IMR-90 (cell line): ENCODE measurements around the gene VASN. TPM values are rescaled to one million over a fixed set of nuclear protein-coding genes. Genes with fewer than 3 reads are reported as not detected.
A peak's percentile ranks its signal among the peaks of the same experiment; 100 is the strongest.

Source experiments
- ATAC-seq: fragments of 200-7000 bp; cut with Tn5 transposase; 2 replicates; pipeline ENCODE4 v1.9.1; 2020; ENCODE audit warnings: low read depth, mild to moderate bottlenecking, moderate library complexity
- BruUV-seq: library from RNA; stranded (reverse); fragments of 400-500 nt; replicated peaks from 2 replicates; lab custom pipeline; 2021; lab: Mats Ljungman, UMichigan
- CTCF ChIA-PET: fragments of 300-600 bp; formaldehyde crosslinking; extraction: SDS; loops from one replicate; lab custom pipeline; 2021; ENCODE audit warnings: antibody characterized with exemption; lab: Yijun Ruan, JAX
- POLR2A ChIA-PET: fragments of 300-600 bp; sonication (Branson Sonifier 250); formaldehyde crosslinking; loops from one replicate; lab custom pipeline; 2022; ENCODE audit warnings: antibody characterized with exemption; ENCODE audit not compliant: unreplicated experiment; lab: Charles Lee
- DNase-seq: peaks from one replicate; pipeline ENCODE4 v3.0.0; 2013
- H2AFZ ChIP-seq: replicated peaks from 2 replicates; pipeline ENCODE3; 2013; ENCODE audit warnings: low read length, mild to moderate bottlenecking; ENCODE audit not compliant: poor library complexity
- H2AK5ac ChIP-seq: 2 replicates; pipeline ENCODE4 v1.6.1; 2013; ENCODE audit warnings: low read depth, low read length, inconsistent platforms
- H2AK9ac ChIP-seq: replicated peaks from 2 replicates; pipeline ENCODE3; 2013; ENCODE audit warnings: mild to moderate bottlenecking, low read depth, low read length, moderate library complexity; ENCODE audit not compliant: poor library complexity
- H2BK120ac ChIP-seq: 2 replicates; pipeline ENCODE4 v1.6.1; 2013; ENCODE audit warnings: low read depth, low read length, inconsistent platforms
- H2BK15ac ChIP-seq: 3 replicates; pipeline ENCODE4 v1.6.1; 2013; ENCODE audit warnings: low read depth, low read length, inconsistent platforms
- H2BK20ac ChIP-seq: 2 replicates; pipeline ENCODE4 v1.6.1; 2013; ENCODE audit warnings: low read depth, mild to moderate bottlenecking, inconsistent platforms, low read length, moderate library complexity
- H2BK5ac ChIP-seq: 2 replicates; pipeline ENCODE4 v1.6.1; 2013; ENCODE audit warnings: mild to moderate bottlenecking, low read depth, low read length, inconsistent platforms; ENCODE audit not compliant: poor library complexity, severe bottlenecking
- H3K14ac ChIP-seq: replicated peaks from 2 replicates; pipeline ENCODE4 v1.6.1; 2013; ENCODE audit warnings: low read depth, low read length, inconsistent platforms
- H3K18ac ChIP-seq: 2 replicates; pipeline ENCODE4 v1.6.1; 2013; ENCODE audit warnings: low read depth, low read length, control low read depth
- H3K23ac ChIP-seq: 2 replicates; pipeline ENCODE4 v1.6.1; 2013; ENCODE audit warnings: low read depth, low read length, inconsistent platforms
- H3K27ac ChIP-seq: 2 replicates; pipeline ENCODE4 v1.5.1; 2013; ENCODE audit warnings: mild to moderate bottlenecking, control low read depth, low read length; ENCODE audit not compliant: insufficient read depth
- H3K27me3 ChIP-seq: 2 replicates; pipeline ENCODE4 v1.6.1; 2013; ENCODE audit warnings: low read length; ENCODE audit not compliant: control insufficient read depth, insufficient read depth
- H3K36me3 ChIP-seq: 2 replicates; pipeline ENCODE4 v1.6.1; 2013; ENCODE audit warnings: low read length, mixed read lengths; ENCODE audit not compliant: control insufficient read depth, insufficient read depth
- H3K4ac ChIP-seq: 2 replicates; pipeline ENCODE4 v1.6.1; 2013; ENCODE audit warnings: low read depth, low read length, inconsistent platforms
- H3K4me1 ChIP-seq: 2 replicates; pipeline ENCODE4 v1.6.1; 2013; ENCODE audit warnings: low read length, mixed read lengths; ENCODE audit not compliant: control insufficient read depth, insufficient read depth
- H3K4me2 ChIP-seq: 2 replicates; pipeline ENCODE4 v1.6.1; 2013; ENCODE audit warnings: low read depth, mild to moderate bottlenecking, control low read depth, low read length, moderate library complexity
- H3K4me3 ChIP-seq: 2 replicates; pipeline ENCODE4 v1.5.1; 2013; ENCODE audit warnings: low read depth, mild to moderate bottlenecking, control low read depth, low read length, moderate library complexity; ENCODE audit not compliant: insufficient read depth
- H3K56ac ChIP-seq: 2 replicates; pipeline ENCODE4 v1.6.1; 2013; ENCODE audit warnings: low read length, inconsistent platforms; ENCODE audit not compliant: insufficient read depth; ENCODE audit errors: extremely low read depth
- H3K79me1 ChIP-seq, 2 experiments: 2 replicates each; pipeline ENCODE4 v1.6.1; 2013; ENCODE audit warnings: low read length in 2 of 2, inconsistent platforms in 1 of 2, low read depth in 1 of 2
- H3K9ac ChIP-seq: 2 replicates; pipeline ENCODE4 v1.6.1; 2013; ENCODE audit warnings: low read depth, low read length, control low read depth
- H3K9me1 ChIP-seq: 2 replicates; pipeline ENCODE4 v1.6.1; 2013; ENCODE audit warnings: low read length, inconsistent platforms; ENCODE audit not compliant: insufficient read depth
- H3K9me3 ChIP-seq: 2 replicates; pipeline ENCODE4 v1.6.1; 2013; ENCODE audit warnings: low read length; ENCODE audit not compliant: control insufficient read depth, insufficient read depth
- H4K20me1 ChIP-seq: 2 replicates; pipeline ENCODE4 v1.6.1; 2013; ENCODE audit warnings: low read length, inconsistent platforms; ENCODE audit not compliant: insufficient read depth
- H4K5ac ChIP-seq: 2 replicates; pipeline ENCODE4 v1.6.1; 2013; ENCODE audit warnings: mild to moderate bottlenecking, low read depth, low read length, control low read depth
- H4K8ac ChIP-seq, 2 experiments: 2 replicates each; pipeline ENCODE4 v1.6.1; 2013; ENCODE audit warnings: low read depth in 2 of 2, low read length in 2 of 2, control low read depth in 1 of 2, inconsistent platforms in 1 of 2
- H4K91ac ChIP-seq: 2 replicates; pipeline ENCODE4 v1.6.1; 2013; ENCODE audit warnings: low read depth, low read length, inconsistent platforms; ENCODE audit not compliant: insufficient read depth
- MAFK ChIP-seq: IDR thresholded peaks from 2 replicates; pipeline ENCODE4 v1.6.1; 2012; ENCODE audit warnings: low read depth, low read length, improper control_type of control experiment
- MAZ ChIP-seq: IDR thresholded peaks from 2 replicates; pipeline ENCODE4 v1.6.1; 2012; ENCODE audit warnings: low read depth, mild to moderate bottlenecking, low read length, improper control_type of control experiment, moderate library complexity, borderline replicate concordance
- RAD21 ChIP-seq: IDR thresholded peaks from 2 replicates; pipeline ENCODE4 v1.6.1; 2012; ENCODE audit warnings: low read length, improper control_type of control experiment
- WGBS, 2 experiments: methylation state at CpG; one replicate each; pipeline versions ENCODE4 v1.1.5 to v1.1.7; 2013; ENCODE audit warnings: missing lambda C conversion rate in 2 of 2; ENCODE audit not compliant: insufficient read length in 1 of 2; ENCODE audit errors: extremely low coverage in 2 of 2; 5-methylcytosine and 5-hydroxymethylcytosine counted together
- dilution Hi-C: fragments of 300-500 bp; cut with HindIII; formaldehyde crosslinking; loops from one replicate; pipeline ENCODE4 v1.14.3; 2018; ENCODE audit warnings: low sequenced_read_pairs; ENCODE audit not compliant: unreplicated experiment
- in situ Hi-C: fragments of 300-500 bp; cut with MboI; formaldehyde crosslinking; loops from 3 replicates; pipeline ENCODE4 v1.14.3; 2019; ENCODE audit warnings: low sequenced_read_pairs, inconsistent platforms, mixed read lengths
- intact Hi-C: fragments of 100-400 bp; cut with micrococcal nuclease; formaldehyde crosslinking; loops from 2 replicates; pipeline ENCODE4 v1.10.0; 2022
- polyA plus RNA-seq, 3 experiments: library from polyadenylated mRNA; depleted of rRNA; stranded (reverse); fragments of >200 nt; gene quantifications; 2 replicates each; pipeline ENCODE4 v1.2.3, GENCODE V29; 2012; ENCODE audit warnings: low replicate concordance in 1 of 3
- total RNA-seq: library from RNA; depleted of rRNA; stranded (reverse); fragments of >200 nt; gene quantifications from 2 replicates; pipeline ENCODE4 v1.2.3, GENCODE V29; 2012
- TF ChIP-seq, protein P1 (sequence below): fragments of 150-350 bp; IDR thresholded peaks from 2 replicates; pipeline ENCODE4 v1.6.1; 2017; ENCODE audit warnings: mild to moderate bottlenecking, antibody characterized with exemption, low read length, low read depth
- TF ChIP-seq, protein P2 (sequence below): conservative IDR thresholded peaks from 2 replicates; pipeline ENCODE4 v1.5.1; 2012; ENCODE audit warnings: mild to moderate bottlenecking, low read depth, low read length, improper control_type of control experiment

Gene VASN
- total and polyA plus RNA-seq, 2 of the 4 experiments (the other 2 are of a cell fraction), result 9.3 to 87.2 TPM

DNA sequence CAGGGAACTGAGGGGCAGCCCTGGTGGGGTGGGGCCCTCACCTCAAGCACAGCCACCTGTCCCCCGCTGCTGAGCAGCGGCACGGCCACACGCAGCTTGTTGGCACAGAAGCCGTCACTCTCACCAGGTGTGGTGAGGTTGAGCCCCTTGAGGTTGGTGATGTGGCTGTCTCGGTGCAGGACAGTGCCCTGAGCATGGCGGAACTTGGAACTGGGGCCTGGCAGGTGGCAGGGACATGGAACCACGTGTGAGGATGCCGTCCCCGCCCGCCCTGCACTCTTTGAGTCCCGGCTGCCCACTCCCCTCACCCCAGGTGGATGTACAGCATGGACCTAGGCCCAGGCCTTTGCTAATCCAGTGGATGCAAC, 9.7 kb upstream of the VASN start:
- no peak for DNase-seq
- no TSS peak for BruUV-seq
- no peak for ATAC-seq
- H3K9ac ChIP-seq, result no peak overlapping the region
- no peak overlapping the region for H3K18ac ChIP-seq
- no peak overlapping the region for H2BK15ac ChIP-seq
- H3K4me1 ChIP-seq, result peaks cover 1% of the 10 kb centered on the region; the same call in 1 of the 2 replicates
- H3K36me3 ChIP-seq, result peaks cover 6% of the 10 kb centered on the region; the same call in 1 of the 2 replicates
- H4K91ac ChIP-seq, result no peak overlapping the region
- no peaks in the 10 kb centered on the region for H3K79me1 ChIP-seq
- ChIA-PET CTCF (no interaction called here), POLR2A (no interaction called here)
- WGBS, 2 experiments, result 100% methylated on average over 3 of the region's 12 CpGs; no CpG with 5 or more reads in 1 of the 2 experiments
- no peak overlapping the region for H4K5ac ChIP-seq
- in situ Hi-C loops (loop anchor here (5.0 kb wide), 1 partner anchor 35 kb away; no protein-coding TSS in a partner anchor), intact Hi-C loops (no loop called here), dilution Hi-C loops (no loop called here)
- H2AFZ ChIP-seq, result no peak overlapping the region
- peaks cover 4% of the 10 kb centered on the region; the same call in 1 of the 2 replicates for H4K20me1 ChIP-seq
- TF ChIP-seq MAZ, result no peak
- no peak for TF ChIP-seq MAFK
- TF ChIP-seq, protein P1, sequence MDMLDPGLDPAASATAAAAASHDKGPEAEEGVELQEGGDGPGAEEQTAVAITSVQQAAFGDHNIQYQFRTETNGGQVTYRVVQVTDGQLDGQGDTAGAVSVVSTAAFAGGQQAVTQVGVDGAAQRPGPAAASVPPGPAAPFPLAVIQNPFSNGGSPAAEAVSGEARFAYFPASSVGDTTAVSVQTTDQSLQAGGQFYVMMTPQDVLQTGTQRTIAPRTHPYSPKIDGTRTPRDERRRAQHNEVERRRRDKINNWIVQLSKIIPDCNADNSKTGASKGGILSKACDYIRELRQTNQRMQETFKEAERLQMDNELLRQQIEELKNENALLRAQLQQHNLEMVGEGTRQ, result no peak
- TF ChIP-seq RAD21, result no peak
- TF ChIP-seq, protein P2, sequence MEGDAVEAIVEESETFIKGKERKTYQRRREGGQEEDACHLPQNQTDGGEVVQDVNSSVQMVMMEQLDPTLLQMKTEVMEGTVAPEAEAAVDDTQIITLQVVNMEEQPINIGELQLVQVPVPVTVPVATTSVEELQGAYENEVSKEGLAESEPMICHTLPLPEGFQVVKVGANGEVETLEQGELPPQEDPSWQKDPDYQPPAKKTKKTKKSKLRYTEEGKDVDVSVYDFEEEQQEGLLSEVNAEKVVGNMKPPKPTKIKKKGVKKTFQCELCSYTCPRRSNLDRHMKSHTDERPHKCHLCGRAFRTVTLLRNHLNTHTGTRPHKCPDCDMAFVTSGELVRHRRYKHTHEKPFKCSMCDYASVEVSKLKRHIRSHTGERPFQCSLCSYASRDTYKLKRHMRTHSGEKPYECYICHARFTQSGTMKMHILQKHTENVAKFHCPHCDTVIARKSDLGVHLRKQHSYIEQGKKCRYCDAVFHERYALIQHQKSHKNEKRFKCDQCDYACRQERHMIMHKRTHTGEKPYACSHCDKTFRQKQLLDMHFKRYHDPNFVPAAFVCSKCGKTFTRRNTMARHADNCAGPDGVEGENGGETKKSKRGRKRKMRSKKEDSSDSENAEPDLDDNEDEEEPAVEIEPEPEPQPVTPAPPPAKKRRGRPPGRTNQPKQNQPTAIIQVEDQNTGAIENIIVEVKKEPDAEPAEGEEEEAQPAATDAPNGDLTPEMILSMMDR, result no peak
- H3K27me3 ChIP-seq, result no peaks in the 10 kb centered on the region
- H3K9me1 ChIP-seq, result no peaks in the 10 kb centered on the region
- peak overlapping the region; percentile 65 for H2AK9ac ChIP-seq
- H2BK20ac ChIP-seq, result no peak overlapping the region
- no peak overlapping the region for H3K4ac ChIP-seq
- H3K14ac ChIP-seq, result no peak overlapping the region
- H2AK5ac ChIP-seq, result peak overlapping the region; percentile 50
- no peak overlapping the region for H3K27ac ChIP-seq
- H2BK5ac ChIP-seq, result no peak overlapping the region
- H4K8ac ChIP-seq, result no peak overlapping the region
- H3K9me3 ChIP-seq, result no peaks in the 10 kb centered on the region
- no peak overlapping the region for H3K4me3 ChIP-seq
- H3K56ac ChIP-seq, result no peak overlapping the region
- no peak overlapping the region for H3K23ac ChIP-seq
- no peak overlapping the region for H3K4me2 ChIP-seq
- H2BK120ac ChIP-seq, result no peak overlapping the region
